B cell (primary cell): ENCODE data around the gene SRSF10. TPM values are rescaled to one million over a fixed set of nuclear protein-coding genes. Genes with fewer than 3 reads are reported as not detected.

Experiments used
- ATAC-seq: fragments of 200-7000 bp; cut with Tn5 transposase; one replicate; pipeline ENCODE4 v1.10.0; 2021; ENCODE audit warnings: low read depth, mild to moderate bottlenecking, moderate number of reproducible peaks, moderate library complexity
- CTCF ChIA-PET: fragments of 350-600 bp; sonication (Branson Sonifier 250); formaldehyde crosslinking; loops from one replicate; lab custom pipeline; 2021; ENCODE audit warnings: antibody characterized with exemption, inconsistent platforms; lab: Charles Lee
- POLR2A ChIA-PET: fragments of 350-600 bp; sonication (Branson Sonifier 250); formaldehyde crosslinking; loops from one replicate; lab custom pipeline; 2021; ENCODE audit warnings: antibody characterized with exemption; lab: Charles Lee
- DNase-seq: peaks from one replicate; pipeline ENCODE4 v3.0.0; 2013
- H2AFZ ChIP-seq: 2 replicates; pipeline ENCODE4 v1.6.1; 2012; ENCODE audit warnings: mild to moderate bottlenecking, low read depth, low read length; ENCODE audit not compliant: insufficient read depth, poor library complexity, severe bottlenecking
- H3K27ac ChIP-seq, 2 donors: 1 replicate in 1 of 2; 2 replicates in 1 of 2; pipeline ENCODE4 v1.5.1; 2012 to 2013; ENCODE audit warnings: low read length in 2 of 2, mild to moderate bottlenecking in 2 of 2, moderate library complexity in 1 of 2
- H3K27me3 ChIP-seq, 4 experiments: fragments of 200-600 bp in 1 of 4; sonication (generic) in 1 of 4; replicated peaks in 1 of 4; 1 replicate in 2 of 4; 2 replicates in 2 of 4; pipeline versions ENCODE4 v1.6.1 to v1.7.0; 2013 to 2016; ENCODE audit warnings: low read length in 3 of 4, mild to moderate bottlenecking in 2 of 4, mixed read lengths in 1 of 4, moderate library complexity in 1 of 4; ENCODE audit not compliant: insufficient read depth in 4 of 4, control insufficient read depth in 3 of 4; ENCODE audit errors: control extremely low read depth in 1 of 4
- H3K36me3 ChIP-seq, 2 experiments: replicated peaks in 1 of 2; 1 replicate in 1 of 2; 2 replicates in 1 of 2; pipeline versions ENCODE4 v1.6.1 to v1.7.1; 2013; ENCODE audit warnings: low read length in 1 of 2; ENCODE audit not compliant: insufficient read depth in 2 of 2, control insufficient read depth in 1 of 2; ENCODE audit errors: control extremely low read depth in 1 of 2, extremely low read depth in 1 of 2
- H3K4me1 ChIP-seq, 2 donors: fragments of 200-600 bp in 1 of 2; sonication (generic) in 1 of 2; 1 replicate in 1 of 2; 2 replicates in 1 of 2; pipeline versions ENCODE4 v1.5.1 to v1.6.1; 2013 to 2017; ENCODE audit warnings: low read length in 2 of 2; ENCODE audit not compliant: control insufficient read depth in 2 of 2, insufficient read depth in 2 of 2
- H3K4me2 ChIP-seq: replicated peaks from 2 replicates; pipeline ENCODE3; 2012; ENCODE audit warnings: mild to moderate bottlenecking, low read depth, low read length; ENCODE audit not compliant: poor library complexity, severe bottlenecking
- H3K4me3 ChIP-seq, 5 experiments: fragments of 200-600 bp in 1 of 5; sonication (generic) in 1 of 5; 1 replicate in 3 of 5; 2 replicates in 2 of 5; pipeline versions ENCODE4 v1.5.1 to v1.7.0; 2011 to 2016; ENCODE audit warnings: low read length in 4 of 5, mild to moderate bottlenecking in 4 of 5, low read depth in 2 of 5, control low read depth in 1 of 5, moderate library complexity in 1 of 5; ENCODE audit not compliant: insufficient read depth in 1 of 5; ENCODE audit errors: control extremely low read depth in 1 of 5, extremely low read depth in 1 of 5
- H3K79me2 ChIP-seq: fragments of 200-600 bp; sonication (generic); one replicate; pipeline ENCODE4 v1.6.0; 2016; ENCODE audit warnings: low read length; ENCODE audit not compliant: control insufficient read depth, insufficient read depth
- H3K9ac ChIP-seq: fragments of 200-600 bp; sonication (generic); 2 replicates; pipeline ENCODE4 v1.6.1; 2017; ENCODE audit warnings: mild to moderate bottlenecking, low read length, moderate library complexity
- H3K9me3 ChIP-seq, 3 donors: one replicate each; pipeline versions ENCODE4 v1.6.1 to v1.7.1; 2013; ENCODE audit warnings: low read length in 2 of 3; ENCODE audit not compliant: control insufficient read depth in 2 of 3, insufficient read depth in 1 of 3; ENCODE audit errors: control extremely low read depth in 1 of 3
- H4K20me1 ChIP-seq: 2 replicates; pipeline ENCODE4 v1.6.0; 2012; ENCODE audit warnings: mild to moderate bottlenecking, low read length; ENCODE audit not compliant: insufficient read depth, control insufficient read depth, poor library complexity, severe bottlenecking
- H3K27ac Mint-ChIP-seq: one replicate; pipeline ENCODE4 v1.8.0; 2021; ENCODE audit warnings: mixed read lengths
- H3K27me3 Mint-ChIP-seq: one replicate; pipeline ENCODE4 v1.8.0; 2021; ENCODE audit warnings: mixed read lengths
- H3K4me1 Mint-ChIP-seq: one replicate; pipeline ENCODE4 v1.8.0; 2021; ENCODE audit warnings: mixed read lengths
- H3K4me3 Mint-ChIP-seq: one replicate; pipeline ENCODE4 v1.8.0; 2021; ENCODE audit warnings: mixed read lengths
- H3K9me3 Mint-ChIP-seq: one replicate; pipeline ENCODE4 v1.8.0; 2022; ENCODE audit warnings: mixed read lengths; ENCODE audit not compliant: insufficient read depth
- EZH2 ChIP-seq: IDR thresholded peaks from 2 replicates; pipeline ENCODE4 v1.6.1; 2012; ENCODE audit warnings: borderline replicate concordance, low read depth, mild to moderate bottlenecking, moderate library complexity, low read length; ENCODE audit not compliant: insufficient read depth, poor library complexity, severe bottlenecking
- WGBS: methylation state at CpG from one replicate; pipeline ENCODE4 v1.1.5; 2013; ENCODE audit warnings: missing lambda C conversion rate; ENCODE audit not compliant: insufficient coverage; 5-methylcytosine and 5-hydroxymethylcytosine counted together
- intact Hi-C: fragments of 100-400 bp; cut with micrococcal nuclease; formaldehyde crosslinking; loops from one replicate; pipeline ENCODE4 v1.10.0; 2022
- polyA plus RNA-seq: library from polyadenylated mRNA; depleted of rRNA; stranded (reverse); fragments of >200 nt; gene quantifications from 2 replicates; pipeline ENCODE4 v1.2.3, GENCODE V29; 2012
- total RNA-seq, 2 donors: library from RNA; stranded (reverse); fragments of 120-200 nt in 1 of 2; gene quantifications; 1 replicate in 1 of 2; 2 replicates in 1 of 2; pipeline versions ENCODE4 v1.2.3 to v1.2.4, GENCODE V29; 2013 to 2022
- TF ChIP-seq, protein P1 (sequence below): fragments of 200-600 bp; IDR thresholded peaks from one replicate; pipeline ENCODE4 v1.8.0; 2022; ENCODE audit warnings: antibody characterized with exemption, mild to moderate bottlenecking

SRSF10 gene
- total and polyA plus RNA-seq, 2 donors (not counting 1 experiment from before 2014, with no cell fraction given): 98.6 to 213 TPM

DNA sequence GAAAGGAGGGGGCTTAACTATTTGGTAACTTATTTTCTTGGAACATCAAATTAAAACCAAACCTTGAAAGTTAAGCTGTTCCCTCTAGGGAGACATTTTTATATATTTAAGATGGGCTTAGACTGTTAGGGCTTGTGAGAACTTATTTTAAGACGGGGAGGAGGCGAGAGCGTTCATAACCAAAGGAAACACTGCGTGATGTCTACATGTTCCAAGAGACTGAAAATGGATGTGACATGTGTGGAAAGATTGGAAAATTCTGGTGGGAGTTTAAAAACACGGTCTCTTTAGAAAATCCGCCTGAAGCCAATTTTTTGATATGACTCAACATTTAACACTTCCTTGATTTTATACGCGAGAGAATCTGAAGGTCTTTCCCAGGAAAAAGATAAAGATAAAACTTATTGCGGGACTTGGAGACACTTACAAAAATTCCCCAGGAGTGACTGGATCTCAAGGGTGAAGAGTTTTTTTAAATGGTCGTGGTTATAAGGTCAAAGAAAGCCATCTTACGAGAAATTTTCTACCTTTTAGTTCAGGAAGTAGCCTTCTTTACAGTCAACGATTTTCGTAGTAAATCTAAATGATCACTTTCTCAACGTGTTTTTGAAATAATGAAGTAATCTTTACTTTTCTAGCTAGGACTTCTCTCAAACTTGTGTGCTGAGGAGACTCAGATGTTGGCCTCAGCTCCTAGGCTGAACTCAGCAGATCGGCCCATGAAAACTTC is 19.7 kb downstream of the SRSF10 start:
- Histone ChIP-seq H3K36me3 (peaks cover 12 to 36% of the 10 kb centered on the region in 2 experiments), H3K9me3 (no peaks in the 10 kb centered on the region), H3K27ac (peak overlapping the region; percentile 93 to 98), H3K4me3 (peak overlapping the region; percentile 88 to 99 (median 97)), H3K4me2 (peak overlapping the region; percentile 90), H4K20me1 (peaks cover 8% of the 10 kb centered on the region), H2AFZ (peak overlapping the region; percentile 75), H3K27me3 (no peaks in the 10 kb centered on the region), H3K4me1 (peaks cover 53 to 54% of the 10 kb centered on the region in 2 donors), H3K79me2 (peaks cover 29% of the 10 kb centered on the region), H3K9ac (peak overlapping the region; percentile 92)
- no peaks in the 10 kb centered on the region for H3K27me3 Mint-ChIP-seq
- H3K4me3 Mint-ChIP-seq: peak overlapping the region; percentile 100
- CTCF ChIA-PET: interaction anchor here (0.7 to 3.2 kb wide), 7 partner anchors 19 to 189 kb away, joined by 3 to 19 read pairs (median 10); partner anchors contain the start of gene SRSF10
- intact Hi-C loops: loop anchor here (1.0 kb wide), 1 partner anchor 92 kb away; the partner anchor contains the start of gene FUCA1
- peak overlapping the region; percentile 100 for H3K27ac Mint-ChIP-seq
- peaks cover 72% of the 10 kb centered on the region for H3K4me1 Mint-ChIP-seq
- 0% methylated on average over 1 of the region's 15 CpGs for WGBS
- ATAC-seq (no peak), DNase-seq (no peak)
- H3K9me3 Mint-ChIP-seq: no peaks in the 10 kb centered on the region
- TF ChIP-seq EZH2: no peak
- TF ChIP-seq, protein P1, sequence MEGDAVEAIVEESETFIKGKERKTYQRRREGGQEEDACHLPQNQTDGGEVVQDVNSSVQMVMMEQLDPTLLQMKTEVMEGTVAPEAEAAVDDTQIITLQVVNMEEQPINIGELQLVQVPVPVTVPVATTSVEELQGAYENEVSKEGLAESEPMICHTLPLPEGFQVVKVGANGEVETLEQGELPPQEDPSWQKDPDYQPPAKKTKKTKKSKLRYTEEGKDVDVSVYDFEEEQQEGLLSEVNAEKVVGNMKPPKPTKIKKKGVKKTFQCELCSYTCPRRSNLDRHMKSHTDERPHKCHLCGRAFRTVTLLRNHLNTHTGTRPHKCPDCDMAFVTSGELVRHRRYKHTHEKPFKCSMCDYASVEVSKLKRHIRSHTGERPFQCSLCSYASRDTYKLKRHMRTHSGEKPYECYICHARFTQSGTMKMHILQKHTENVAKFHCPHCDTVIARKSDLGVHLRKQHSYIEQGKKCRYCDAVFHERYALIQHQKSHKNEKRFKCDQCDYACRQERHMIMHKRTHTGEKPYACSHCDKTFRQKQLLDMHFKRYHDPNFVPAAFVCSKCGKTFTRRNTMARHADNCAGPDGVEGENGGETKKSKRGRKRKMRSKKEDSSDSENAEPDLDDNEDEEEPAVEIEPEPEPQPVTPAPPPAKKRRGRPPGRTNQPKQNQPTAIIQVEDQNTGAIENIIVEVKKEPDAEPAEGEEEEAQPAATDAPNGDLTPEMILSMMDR: no peak
- POLR2A ChIA-PET: interaction anchor here (0.6 to 4.6 kb wide), 10 partner anchors 15 to 227 kb away, joined by 3 to 36 read pairs (median 4); partner anchors contain the start of genes CNR2 and SRSF10
